OCI-LY3 (cell line): ENCODE data around the gene HDX.

Source experiments
- CTCF ChIP-seq: fragments of 200-600, 300-600 bp; sonication (generic); IDR thresholded peaks from 2 replicates; pipeline ENCODE4 v1.5.1; 2014; ENCODE audit warnings: antibody characterized with exemption, low read length, low read depth
- EZH2phosphoT487 ChIP-seq: fragments of 200-600 bp; shearing (Covaris generic); IDR thresholded peaks from 2 replicates; pipeline ENCODE4 v1.6.1; 2018; ENCODE audit warnings: antibody characterized with exemption, mixed run types, low read depth

- TF ChIP-seq CTCF (no peak), EZH2phosphoT487 (no peak)
Measured at GRCh38 chrX:84469226-84469625, 33.0 kb downstream of the HDX start.
